PFSK-1 (cell line): ENCODE data around the gene SLC37A4.

Experiments
- FOXP2 ChIP-seq: optimal IDR thresholded peaks from 2 replicates; pipeline ENCODE3; 2011; ENCODE audit warnings: borderline replicate concordance, control low read depth, inconsistent platforms; ENCODE audit not compliant: insufficient read depth; ENCODE audit errors: extremely low read length, extremely low read depth
- POLR2AphosphoS5 ChIP-seq: IDR thresholded peaks from 2 replicates; pipeline ENCODE4 v1.6.1; 2012; ENCODE audit warnings: low read depth, mild to moderate bottlenecking, control low read depth, low read length, moderate library complexity
- SIN3A ChIP-seq: IDR thresholded peaks from 2 replicates; pipeline ENCODE4 v1.6.1; 2012; ENCODE audit warnings: mild to moderate bottlenecking, low read length, moderate library complexity, borderline replicate concordance; ENCODE audit not compliant: insufficient read depth
- TAF1 ChIP-seq: IDR thresholded peaks from 2 replicates; pipeline ENCODE4 v1.6.1; 2012; ENCODE audit warnings: low read length, control low read depth, borderline replicate concordance; ENCODE audit not compliant: insufficient read depth
- TF ChIP-seq, protein P1 (sequence below), 2 experiments: IDR thresholded peaks; 2 replicates each; pipeline versions ENCODE4 v1.6.1 to v1.8.0; 2011 to 2012; ENCODE audit warnings: low read depth in 2 of 2, low read length in 2 of 2, control low read depth in 1 of 2, inconsistent platforms in 1 of 2, mild to moderate bottlenecking in 1 of 2, moderate library complexity in 1 of 2; ENCODE audit not compliant: insufficient read depth in 1 of 2

The SLC37A4 gene

DNA sequence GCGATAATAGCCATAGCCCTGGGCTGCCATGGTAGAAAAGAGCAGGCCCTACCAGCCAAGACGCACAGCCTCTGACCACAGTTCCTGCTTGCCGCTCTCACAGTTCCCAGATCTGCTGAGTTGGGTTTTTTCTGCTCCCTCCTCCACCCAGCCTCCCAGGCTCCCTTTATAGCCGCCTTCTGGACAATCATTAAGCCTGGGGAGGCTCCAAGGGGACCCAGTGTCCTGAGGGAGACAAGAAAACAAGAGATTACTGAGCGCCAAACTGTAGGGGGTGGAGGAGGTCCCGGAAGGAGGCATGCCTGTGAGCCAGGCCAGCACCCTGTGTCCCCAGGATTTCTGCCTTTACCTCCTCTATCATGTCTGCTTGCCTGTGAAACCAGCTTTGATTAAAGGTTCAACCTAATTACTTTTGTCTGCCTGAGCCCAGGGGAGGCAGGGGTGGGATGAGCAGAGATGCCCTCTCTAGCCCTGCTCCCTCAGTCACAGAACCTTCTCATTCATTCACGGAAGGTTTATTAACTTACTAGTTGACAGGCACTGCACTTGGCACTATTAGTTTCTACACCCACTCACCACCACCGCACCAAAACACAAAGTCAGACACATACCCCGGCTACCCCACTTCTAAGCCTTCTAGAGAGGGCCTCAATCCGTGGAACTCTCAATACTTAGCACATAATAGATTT is 1.2 kb downstream of the SLC37A4 start:
- TF ChIP-seq POLR2AphosphoS5 (no peak), FOXP2 (no peak), SIN3A (no peak), TAF1 (no peak)
- TF ChIP-seq, protein P1, sequence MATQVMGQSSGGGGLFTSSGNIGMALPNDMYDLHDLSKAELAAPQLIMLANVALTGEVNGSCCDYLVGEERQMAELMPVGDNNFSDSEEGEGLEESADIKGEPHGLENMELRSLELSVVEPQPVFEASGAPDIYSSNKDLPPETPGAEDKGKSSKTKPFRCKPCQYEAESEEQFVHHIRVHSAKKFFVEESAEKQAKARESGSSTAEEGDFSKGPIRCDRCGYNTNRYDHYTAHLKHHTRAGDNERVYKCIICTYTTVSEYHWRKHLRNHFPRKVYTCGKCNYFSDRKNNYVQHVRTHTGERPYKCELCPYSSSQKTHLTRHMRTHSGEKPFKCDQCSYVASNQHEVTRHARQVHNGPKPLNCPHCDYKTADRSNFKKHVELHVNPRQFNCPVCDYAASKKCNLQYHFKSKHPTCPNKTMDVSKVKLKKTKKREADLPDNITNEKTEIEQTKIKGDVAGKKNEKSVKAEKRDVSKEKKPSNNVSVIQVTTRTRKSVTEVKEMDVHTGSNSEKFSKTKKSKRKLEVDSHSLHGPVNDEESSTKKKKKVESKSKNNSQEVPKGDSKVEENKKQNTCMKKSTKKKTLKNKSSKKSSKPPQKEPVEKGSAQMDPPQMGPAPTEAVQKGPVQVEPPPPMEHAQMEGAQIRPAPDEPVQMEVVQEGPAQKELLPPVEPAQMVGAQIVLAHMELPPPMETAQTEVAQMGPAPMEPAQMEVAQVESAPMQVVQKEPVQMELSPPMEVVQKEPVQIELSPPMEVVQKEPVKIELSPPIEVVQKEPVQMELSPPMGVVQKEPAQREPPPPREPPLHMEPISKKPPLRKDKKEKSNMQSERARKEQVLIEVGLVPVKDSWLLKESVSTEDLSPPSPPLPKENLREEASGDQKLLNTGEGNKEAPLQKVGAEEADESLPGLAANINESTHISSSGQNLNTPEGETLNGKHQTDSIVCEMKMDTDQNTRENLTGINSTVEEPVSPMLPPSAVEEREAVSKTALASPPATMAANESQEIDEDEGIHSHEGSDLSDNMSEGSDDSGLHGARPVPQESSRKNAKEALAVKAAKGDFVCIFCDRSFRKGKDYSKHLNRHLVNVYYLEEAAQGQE (IDR thresholded peaks at IDR 0.05; ENCODE audit: insufficient read depth in 1 of 2, low read depth in 2 of 2, low read length in 2 of 2) = no peak

DNA sequence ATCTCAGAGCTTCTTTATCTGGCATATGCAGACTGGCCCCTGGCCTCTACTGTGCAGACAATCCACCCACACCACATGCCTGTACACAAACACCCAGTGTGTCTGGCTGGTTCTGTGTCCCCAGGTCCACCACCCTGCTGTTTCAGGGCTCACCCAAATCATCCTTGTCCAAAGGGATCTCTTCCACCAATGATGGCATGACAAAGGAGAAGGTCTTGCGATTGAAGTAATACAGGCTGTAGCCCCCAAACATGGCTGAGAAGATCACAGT is 1.7 kb downstream of the SLC37A4 start:
- TF ChIP-seq, protein P1 (IDR thresholded peaks at IDR 0.05; ENCODE audit: insufficient read depth in 1 of 2, low read depth in 2 of 2, low read length in 2 of 2) = no peak
- TF ChIP-seq TAF1 (no peak), FOXP2 (no peak), SIN3A (no peak), POLR2AphosphoS5 (no peak)

DNA sequence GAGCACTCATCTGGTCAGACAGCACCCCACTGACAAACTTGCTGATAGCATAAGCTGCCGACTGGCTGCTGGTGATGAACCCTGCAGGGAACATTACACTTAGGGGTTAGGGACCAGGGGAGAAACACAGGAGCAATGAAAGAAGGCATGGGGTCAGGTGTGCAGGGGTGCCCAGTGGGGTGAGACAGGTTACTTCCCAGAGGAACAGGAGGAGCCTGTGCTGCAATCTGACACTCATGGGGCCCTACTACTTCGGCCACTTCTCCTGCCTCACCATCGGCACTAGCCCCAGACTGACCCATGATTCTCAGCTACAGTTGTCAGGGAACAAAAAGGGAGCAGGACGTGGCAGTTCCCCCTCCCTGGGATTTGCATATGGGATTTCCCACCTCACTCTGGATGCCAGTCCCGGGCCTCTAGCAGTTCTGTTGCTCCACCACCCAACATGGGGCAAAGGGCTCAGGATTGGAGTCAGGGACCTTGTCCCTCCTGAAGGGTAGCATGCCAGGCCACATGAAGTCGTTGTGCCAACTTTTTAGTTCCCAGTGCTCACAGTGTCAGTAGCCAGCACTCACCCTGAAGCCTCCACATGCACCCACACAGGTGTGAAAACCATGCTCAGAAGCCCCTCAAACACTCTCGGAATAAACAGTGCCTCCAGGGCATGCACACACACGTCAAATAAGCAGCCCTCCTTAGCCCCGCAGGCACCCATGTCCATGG is 2.2 kb downstream of the SLC37A4 start:
- TF ChIP-seq, protein P1 (IDR thresholded peaks at IDR 0.05; ENCODE audit: insufficient read depth in 1 of 2, low read depth in 2 of 2, low read length in 2 of 2) = no peak
- TF ChIP-seq SIN3A (no peak), TAF1 (no peak), POLR2AphosphoS5 (no peak), FOXP2 (no peak)

DNA sequence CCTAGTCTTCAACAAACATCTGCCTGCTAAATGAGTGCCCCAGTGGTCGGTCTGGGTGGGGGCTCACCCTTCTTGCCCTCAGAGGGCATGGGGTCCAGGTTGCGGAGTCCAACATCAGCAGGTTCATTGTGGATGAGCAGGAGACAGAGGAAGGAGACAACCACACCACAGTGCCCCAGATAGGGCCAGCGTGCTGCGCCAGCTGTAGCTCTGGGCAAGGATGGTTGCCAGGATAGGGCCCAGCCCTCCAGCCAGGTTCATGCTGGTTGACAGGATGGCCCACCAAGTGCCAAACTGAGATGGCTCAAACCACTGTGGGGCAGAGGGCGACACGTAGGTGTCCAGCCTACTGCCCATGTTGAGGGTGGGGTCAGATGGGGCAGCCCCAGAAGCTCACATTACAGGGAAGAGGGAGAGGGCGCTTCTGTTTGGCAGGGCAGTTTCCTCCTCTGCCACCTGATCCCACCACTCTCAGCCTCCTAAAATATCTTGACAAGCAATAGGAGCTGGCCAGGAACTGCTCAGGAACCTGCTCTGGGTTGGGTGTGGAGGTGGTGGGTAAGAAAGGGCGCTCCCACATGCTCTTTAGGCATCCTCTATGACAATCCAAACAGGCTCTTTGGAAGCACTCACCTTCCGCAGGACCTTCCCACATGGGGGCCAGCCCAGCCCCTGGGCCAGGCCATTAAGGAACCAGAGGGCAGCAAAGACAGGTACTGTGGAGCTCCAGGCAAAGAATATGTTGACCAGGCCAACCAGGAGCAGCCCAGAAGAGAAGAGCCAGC is 2.9 kb downstream of the SLC37A4 start:
- no peak for TF ChIP-seq FOXP2
- TF ChIP-seq SIN3A = no peak
- TF ChIP-seq, protein P1 (IDR thresholded peaks at IDR 0.05; ENCODE audit: insufficient read depth in 1 of 2, low read depth in 2 of 2, low read length in 2 of 2) = no peak
- TF ChIP-seq TAF1 = no peak
- TF ChIP-seq POLR2AphosphoS5 = no peak
